Measurements from ENCODE around the gene RNF11.
"Not testable (repeated sequence)": the region's sequence is repeated elsewhere in the genome, so short reads cannot be mapped to it uniquely, and the experiment has no call there.

Gene RNF11, protein sequence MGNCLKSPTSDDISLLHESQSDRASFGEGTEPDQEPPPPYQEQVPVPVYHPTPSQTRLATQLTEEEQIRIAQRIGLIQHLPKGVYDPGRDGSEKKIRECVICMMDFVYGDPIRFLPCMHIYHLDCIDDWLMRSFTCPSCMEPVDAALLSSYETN

GRCh38 chr1:51235673-51236530, at the start of gene RNF11:
Gene RNF11, plus strand, starts transcription at chr1:51236273. Its CDS starts 484 bp downstream, at chr1:51236757.
- peak; percentile 97 for DNase-seq

- DNase-seq, result no peak
Observed at GRCh38 chr1:51188230-51188629, 47.8 kb upstream of the RNF11 start.

DNA sequence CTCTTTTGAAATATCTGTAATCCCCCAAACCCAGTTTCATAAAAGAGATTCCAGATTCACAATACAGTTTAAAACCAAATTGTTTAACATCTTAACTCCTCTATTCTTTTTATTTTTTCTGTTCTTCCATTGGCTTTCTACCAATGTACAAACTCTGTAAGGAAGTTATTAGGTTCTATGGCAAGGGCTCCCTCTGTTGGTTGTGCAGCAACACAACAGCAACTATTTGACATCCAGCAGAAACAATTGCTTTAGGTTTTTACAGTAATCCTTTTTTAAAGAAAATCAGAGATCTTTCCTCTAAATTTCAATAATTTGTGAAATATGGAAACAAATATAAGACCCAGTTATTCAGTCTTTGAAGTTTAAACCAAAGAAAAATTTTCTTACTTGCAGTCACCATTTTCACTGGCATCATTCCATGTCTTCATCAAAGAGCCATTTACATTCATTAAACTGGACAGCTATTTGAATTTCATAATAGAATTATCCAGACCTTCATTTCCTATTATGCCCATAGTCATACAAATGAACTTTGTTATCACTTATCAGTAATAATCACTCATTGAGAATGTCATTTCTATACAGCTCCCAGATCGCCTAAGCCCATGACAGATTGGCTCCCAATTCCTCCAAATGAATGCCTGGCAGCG, 46.5 kb upstream of the RNF11 start:
- peak; percentile 99 for DNase-seq

DNA sequence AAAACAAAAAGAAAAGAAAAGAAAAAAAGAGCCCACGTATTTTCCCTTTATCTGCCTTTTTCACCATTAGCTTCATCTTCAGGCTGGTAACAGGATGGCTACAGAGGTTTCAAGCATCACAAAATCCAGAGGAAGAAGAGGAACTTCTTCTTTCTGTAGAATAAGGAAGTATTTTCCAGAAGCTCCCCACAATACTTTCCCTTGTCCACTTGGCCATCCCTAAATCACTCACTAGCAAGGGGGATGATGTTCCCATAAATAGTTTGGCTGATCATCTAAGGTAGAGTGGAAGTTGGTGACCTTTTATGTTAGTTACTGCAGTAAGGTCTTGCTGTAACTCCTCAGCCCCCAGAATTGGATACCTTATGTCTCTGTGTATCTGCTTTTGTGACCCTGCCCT, 45.1 kb upstream of the RNF11 start:
- no peak for DNase-seq

- peak; percentile 80 for DNase-seq
Observed at GRCh38 chr1:51192213-51192843, 43.7 kb upstream of the RNF11 start.

DNA sequence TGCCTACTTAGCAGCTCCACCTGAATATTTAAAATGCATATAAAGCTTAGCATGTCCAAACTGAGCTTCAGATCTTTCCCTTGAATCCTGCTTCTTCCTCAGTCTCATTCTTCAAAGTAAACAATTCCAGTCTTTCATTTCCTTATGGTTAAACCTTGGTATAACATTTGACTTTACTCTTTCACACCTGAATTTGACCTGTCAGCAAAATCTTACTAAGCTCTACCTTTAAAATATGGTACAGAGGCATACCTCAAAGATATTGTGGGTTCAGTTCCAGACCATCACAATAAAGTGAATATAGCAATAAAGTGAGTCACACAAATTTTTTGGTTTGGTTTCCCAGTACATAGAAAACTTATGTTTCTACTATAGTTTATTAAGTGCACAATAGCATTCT, 42.5 kb upstream of the RNF11 start:
- no peak for DNase-seq

DNA sequence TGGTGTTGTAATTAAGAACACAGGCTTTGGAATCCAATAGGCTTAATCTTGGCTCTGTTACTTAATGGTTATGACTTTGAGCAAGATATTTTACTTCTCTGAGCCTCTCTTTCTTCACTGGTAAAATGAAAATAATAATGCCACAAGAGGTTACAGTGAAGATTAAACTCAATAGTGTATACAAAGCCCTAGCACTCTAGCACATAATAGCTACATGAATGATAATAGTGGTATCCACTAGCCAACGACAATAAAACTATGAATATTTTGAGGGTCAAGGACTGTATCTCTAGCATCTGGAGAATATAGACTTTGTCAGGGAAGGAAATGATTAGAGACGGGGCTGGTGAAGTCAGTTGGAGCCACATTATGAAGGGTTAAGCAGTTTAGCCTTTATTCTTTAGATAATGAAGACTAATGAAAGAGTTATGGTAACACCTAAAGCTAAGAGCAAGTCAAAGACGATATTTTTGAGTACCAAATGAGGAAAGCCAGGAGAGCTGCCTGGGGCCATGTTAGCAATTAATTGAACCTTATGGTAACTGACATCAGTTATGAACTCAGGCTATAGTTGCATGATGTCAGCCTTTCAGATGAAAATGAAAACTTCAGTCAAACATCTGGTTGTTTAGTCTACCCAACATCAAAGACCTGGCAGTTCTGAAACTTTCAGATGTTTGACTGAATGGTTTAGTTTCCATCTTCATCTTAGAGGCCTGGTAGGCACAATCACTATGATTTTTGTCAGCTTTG, 32.8 kb upstream of the RNF11 start:
- DNase-seq, result no peak

DNA sequence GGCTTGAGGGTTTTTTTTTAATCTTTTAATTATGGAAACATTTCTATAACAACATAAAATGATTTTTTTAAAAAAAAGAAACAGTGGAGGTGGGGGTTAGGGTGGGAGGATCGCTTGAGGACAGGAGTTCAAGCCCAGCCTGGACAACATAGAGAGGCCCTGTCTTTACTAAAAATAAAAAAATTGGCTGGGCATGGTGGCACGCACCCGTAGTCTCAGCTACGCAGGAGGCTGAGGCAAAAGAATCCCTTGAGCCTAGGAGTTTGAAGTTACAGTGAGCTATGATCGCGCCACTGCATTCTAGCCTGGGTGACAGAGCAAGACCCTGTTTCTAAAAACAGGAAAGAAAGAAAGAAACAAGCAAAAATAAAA, 32.2 kb upstream of the RNF11 start:
- no peak for DNase-seq

GRCh38 chr1:51210055-51210454, 26.0 kb upstream of the RNF11 start:
- no peak for DNase-seq

DNA sequence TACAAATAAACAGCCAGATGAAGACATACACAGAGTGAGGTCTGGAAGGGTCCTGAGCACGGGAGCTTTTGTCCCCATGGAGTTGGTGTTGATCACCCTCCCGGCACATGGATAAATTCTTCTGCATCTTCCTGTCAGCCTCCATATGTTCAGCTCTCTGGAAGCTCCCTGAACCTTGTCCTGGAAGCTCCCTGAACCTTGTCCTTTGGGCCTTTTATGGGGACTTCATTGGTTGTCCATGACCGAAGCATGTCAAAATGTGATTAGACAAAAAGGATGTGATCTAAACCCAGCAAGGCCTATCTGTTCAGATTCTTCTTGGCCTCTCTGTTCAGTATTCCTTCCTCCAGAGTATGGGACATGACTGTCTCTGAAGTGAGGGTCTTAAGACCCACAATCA, 25.4 kb upstream of the RNF11 start:
- no peak for DNase-seq

DNA sequence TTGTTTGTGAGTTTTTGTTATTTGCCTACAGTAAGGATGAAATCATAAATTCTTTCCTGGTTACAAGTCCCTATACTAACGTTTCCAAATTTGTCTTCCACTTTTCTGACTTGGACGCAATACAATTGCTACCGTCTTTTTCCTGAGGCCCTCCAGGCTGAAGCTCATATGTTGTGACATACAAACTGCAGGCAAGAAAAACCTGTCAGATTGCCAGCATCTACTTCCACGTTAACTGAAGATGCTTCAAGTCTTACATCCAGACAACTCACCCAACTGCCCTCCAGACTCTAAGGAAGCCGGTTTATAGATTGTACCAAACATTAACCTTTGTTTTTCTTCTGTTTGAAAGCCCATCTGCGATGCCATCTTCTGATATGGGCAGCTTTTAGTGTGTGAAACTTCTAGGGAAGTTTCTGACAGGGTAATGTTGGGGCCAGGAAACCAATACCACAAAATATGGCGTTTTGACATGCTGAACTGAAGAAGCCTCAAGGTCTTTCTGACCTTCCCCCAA, 21.4 kb upstream of the RNF11 start:
- DNase-seq, result no peak

DNA sequence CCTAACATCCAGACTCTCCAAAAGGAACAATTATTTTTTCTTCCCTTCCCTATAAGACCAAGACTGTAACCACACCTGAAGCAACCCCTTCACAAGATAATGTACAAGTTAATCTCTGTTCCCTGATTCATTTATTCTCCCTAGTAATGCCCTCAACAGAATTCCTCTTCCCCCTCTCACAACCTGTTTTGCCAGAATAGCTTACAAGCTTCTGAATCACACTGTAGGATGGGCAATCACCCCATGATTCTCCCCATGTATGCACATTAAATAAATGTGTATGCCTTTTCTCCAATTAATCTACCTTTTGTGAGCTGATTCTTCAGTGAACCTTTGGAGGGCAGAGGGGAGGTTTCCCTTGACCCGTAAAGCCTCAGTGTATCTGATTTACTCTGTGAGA, 20.9 kb upstream of the RNF11 start:
- no peak for DNase-seq

- DNase-seq, result no peak
Observed at GRCh38 chr1:51216631-51217030, 19.4 kb upstream of the RNF11 start.

- DNase-seq, result no peak
Observed at GRCh38 chr1:51217101-51217500, 19.0 kb upstream of the RNF11 start.

- no peak for DNase-seq
Observed at GRCh38 chr1:51218570-51218969, 17.5 kb upstream of the RNF11 start.

DNA sequence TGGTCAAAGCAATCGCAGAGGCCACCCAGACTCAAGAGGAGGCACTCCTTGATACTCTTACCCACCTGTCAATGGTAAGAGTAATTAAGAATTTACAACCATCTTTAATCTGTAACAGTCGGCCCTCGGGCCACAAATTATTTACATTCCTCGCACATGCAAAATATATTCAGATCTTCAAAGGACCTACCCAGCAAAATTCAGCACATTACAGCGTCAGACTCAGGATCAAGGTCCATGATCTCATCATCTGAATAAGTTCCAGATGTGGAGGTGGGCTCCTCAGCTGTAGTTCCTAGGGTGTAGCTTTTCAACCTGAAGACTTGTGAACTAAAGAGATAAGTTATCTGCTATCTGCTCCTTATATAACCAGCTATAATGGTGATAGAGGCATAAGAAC, 17.1 kb upstream of the RNF11 start:
- no peak for DNase-seq

DNA sequence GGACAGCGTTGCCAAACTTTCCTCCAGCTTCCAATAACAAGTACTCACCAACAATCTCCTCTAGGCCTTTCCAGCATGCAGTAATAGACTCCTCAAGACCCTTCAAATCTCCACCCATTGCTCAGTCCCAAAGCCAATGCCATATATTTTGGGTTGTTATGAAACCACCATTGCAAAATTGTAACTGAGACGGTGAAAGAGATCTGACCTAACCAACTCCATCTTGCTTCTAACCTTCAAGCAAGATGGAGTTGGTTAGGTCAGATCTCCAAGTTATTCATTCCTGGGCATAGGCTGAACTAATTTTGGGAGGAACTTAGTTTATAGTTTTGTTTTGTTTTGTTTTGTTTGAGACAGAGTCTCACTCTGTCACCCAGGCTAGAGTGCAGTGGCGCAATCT, 14.5 kb upstream of the RNF11 start:
- not testable (repeated sequence) for DNase-seq

DNA sequence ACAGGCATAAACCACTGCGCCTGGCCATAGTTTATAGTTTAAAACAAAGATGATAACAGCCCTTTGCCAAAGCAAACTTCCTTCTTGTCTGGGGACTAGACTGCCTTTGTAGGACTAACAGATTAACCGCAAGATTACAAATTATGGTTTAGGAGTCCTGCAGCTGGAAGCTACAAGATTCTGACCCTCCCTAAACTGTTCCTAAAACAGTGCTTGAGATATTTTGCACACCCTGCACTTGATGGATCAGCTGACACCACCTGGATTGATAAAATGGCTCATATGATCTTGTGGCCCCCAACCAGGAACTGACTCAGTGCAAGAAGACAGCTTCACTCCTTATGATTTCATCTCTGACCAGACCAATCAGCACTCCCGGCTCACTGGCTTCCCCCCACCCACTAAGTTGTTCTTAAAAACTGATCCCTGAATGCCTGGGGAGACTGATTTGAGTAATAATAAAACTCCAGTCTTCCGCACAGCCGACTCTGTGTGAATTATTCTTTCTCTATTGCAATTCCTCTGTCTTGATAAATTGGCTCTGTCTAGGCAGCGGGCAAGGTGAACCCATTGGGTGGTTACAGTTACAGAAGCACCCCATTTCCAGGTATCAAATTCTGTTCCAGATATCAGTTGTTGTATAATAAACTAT, 13.8 kb upstream of the RNF11 start:
- no peak for DNase-seq

- no peak for DNase-seq
Observed at GRCh38 chr1:51222809-51223208, 13.3 kb upstream of the RNF11 start.

GRCh38 chr1:51224255-51224654, 11.8 kb upstream of the RNF11 start:
- no peak for DNase-seq

- not testable (repeated sequence) for DNase-seq
Observed at GRCh38 chr1:51227231-51227960, 8.7 kb upstream of the RNF11 start.
